ENCODE measurements around the gene UNC5C. TPM values are rescaled to one million over a fixed set of nuclear protein-coding genes. Genes with fewer than 3 reads are reported as not detected.
A peak's percentile ranks its signal among the peaks of the same experiment; 100 is the strongest.

The UNC5C gene
- total and polyA plus RNA-seq, 10 donors, result 0.43 to 15.7 (median 7.8) TPM

DNA sequence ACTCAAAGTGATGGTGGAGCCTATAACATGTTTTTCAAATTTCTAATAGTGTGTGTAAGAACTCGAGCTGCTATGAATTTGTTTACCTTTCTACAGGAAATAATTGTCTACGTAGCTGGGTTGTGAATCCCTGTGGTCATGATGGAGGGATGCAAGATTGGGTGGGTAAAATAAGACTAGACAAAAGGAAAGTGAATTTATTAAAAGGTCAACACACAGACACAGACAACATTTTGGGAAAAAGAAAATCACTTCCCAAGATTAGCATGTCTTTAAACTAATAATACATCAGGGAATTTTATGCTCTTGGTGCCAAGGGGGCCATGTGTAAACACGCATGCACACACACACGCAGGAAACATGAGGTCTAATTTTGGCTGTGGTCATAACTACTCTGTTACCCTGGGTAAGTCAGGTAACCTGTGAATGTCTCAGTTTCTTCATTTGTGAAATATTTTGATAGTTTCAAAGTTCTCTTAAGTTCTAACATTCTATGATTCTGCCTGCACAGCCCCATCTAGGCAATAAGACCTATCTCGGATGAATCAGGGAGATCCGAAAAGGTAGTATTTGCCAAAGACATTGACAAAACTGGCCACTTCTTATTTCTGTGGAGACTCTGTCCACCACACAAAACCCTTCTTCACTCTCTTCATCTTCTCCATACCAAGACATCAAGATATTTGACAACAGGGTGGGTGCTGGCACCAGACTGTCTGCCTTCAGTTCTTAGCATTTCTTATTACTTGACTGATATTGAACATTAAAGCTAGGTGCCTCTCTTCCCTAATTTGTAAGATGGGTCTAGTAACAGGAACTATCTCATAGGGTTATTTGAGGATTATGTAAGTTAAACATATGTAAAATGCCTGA lies 1.6 kb upstream of the UNC5C start:
- peaks cover 0 to 43% (median 19%) of the 10 kb centered on the region in 6 donors for H3K4me1 ChIP-seq
- intact Hi-C loops (cut with DNase I; ENCODE audit: low total_unique reads), result no loop called here
- no peaks in the 10 kb centered on the region for H3K9me3 ChIP-seq
- H3K27ac ChIP-seq, result peak overlapping the region; percentile 8 to 89 (median 82)
- TF ChIP-seq, protein P1, sequence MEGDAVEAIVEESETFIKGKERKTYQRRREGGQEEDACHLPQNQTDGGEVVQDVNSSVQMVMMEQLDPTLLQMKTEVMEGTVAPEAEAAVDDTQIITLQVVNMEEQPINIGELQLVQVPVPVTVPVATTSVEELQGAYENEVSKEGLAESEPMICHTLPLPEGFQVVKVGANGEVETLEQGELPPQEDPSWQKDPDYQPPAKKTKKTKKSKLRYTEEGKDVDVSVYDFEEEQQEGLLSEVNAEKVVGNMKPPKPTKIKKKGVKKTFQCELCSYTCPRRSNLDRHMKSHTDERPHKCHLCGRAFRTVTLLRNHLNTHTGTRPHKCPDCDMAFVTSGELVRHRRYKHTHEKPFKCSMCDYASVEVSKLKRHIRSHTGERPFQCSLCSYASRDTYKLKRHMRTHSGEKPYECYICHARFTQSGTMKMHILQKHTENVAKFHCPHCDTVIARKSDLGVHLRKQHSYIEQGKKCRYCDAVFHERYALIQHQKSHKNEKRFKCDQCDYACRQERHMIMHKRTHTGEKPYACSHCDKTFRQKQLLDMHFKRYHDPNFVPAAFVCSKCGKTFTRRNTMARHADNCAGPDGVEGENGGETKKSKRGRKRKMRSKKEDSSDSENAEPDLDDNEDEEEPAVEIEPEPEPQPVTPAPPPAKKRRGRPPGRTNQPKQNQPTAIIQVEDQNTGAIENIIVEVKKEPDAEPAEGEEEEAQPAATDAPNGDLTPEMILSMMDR (IDR thresholded peaks at IDR 0.05 in 8 of 11, conservative IDR thresholded peaks at IDR 0.05 in 3 of 11), result no peak
- TF ChIP-seq POLR2AphosphoS5 (IDR thresholded peaks at IDR 0.05) (no peak), POLR2A (IDR thresholded peaks at IDR 0.05) (no peak)
- WGBS, 5 donors, result 34 to 49% (median 41%) methylated on average over 6 of the region's 6 CpGs
- H3K27me3 ChIP-seq (replicated peaks in 1 of 7), result peaks cover 0 to 60% (median 14%) of the 10 kb centered on the region in 7 donors
- peak overlapping the region; percentile 37 to 73 (median 48) for H3K4me3 ChIP-seq
- no peaks in the 10 kb centered on the region for H3K36me3 ChIP-seq
- no peak for DNase-seq

DNA sequence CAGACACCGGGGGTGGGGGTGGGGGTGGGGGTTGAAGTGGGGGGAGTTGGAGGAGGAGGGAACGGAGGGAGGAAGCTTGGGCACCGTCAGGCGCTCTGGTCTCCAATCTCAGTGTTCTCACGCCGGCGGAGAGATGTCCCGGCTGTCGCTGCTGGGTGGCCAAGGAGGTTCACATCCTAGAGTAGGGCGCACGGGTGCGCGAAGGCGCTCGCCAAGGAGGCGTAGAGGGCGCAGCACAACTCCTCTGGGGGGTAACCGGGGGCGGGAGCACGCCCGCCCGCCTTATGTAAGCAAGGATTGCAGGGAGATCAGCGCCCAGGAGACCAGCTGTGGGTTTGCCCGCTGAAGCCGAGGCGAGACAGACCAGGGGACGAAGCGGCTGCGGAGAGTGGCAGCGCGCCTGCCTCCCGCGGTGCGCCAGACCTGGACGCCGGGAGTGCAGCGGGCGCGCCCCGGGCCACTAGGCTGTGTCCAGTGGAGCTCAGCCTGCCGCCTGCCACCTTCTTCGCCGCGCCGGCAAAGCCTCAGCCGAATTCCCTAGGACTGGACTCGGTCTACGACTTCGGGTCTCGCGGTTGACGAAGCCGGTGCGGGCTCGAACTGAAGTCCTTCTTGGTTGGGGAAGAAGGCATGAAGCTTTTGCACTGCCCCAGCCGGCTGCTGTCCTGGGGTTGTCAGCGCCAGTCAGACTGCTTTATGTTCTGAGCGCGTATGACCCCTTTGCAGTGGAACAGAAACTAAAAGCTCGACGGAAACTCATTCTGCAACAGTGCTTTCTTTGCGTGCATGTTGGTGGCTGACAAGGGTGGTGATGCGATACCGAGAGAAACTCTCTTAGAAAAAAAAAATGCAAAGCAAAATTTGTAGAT lies 707 bp upstream of the UNC5C start:
- H3K27me3 ChIP-seq (replicated peaks in 1 of 7), result peaks cover 0 to 60% (median 14%) of the 10 kb centered on the region in 7 donors
- H3K27ac ChIP-seq, result peak overlapping the region; percentile 61 to 89 (median 82)
- 0 to 14% (median 2%) methylated on average over 55 to 64 of the region's 64 CpGs for WGBS, 5 donors
- H3K9me3 ChIP-seq, result no peaks in the 10 kb centered on the region
- intact Hi-C loops (cut with DNase I; ENCODE audit: low total_unique reads), result no loop called here
- H3K36me3 ChIP-seq, result no peaks in the 10 kb centered on the region
- DNase-seq, result peak; percentile 82
- H3K4me1 ChIP-seq, result peaks cover 0 to 43% (median 19%) of the 10 kb centered on the region in 6 donors
- peak overlapping the region; percentile 37 to 73 (median 48) for H3K4me3 ChIP-seq
- no peak for TF ChIP-seq POLR2A (IDR thresholded peaks at IDR 0.05)
- TF ChIP-seq POLR2AphosphoS5 (IDR thresholded peaks at IDR 0.05), result peak in 2 of 3 donors; percentile 50 to 65
- TF ChIP-seq, protein P1 (IDR thresholded peaks at IDR 0.05 in 8 of 11, conservative IDR thresholded peaks at IDR 0.05 in 3 of 11), result no peak

DNA sequence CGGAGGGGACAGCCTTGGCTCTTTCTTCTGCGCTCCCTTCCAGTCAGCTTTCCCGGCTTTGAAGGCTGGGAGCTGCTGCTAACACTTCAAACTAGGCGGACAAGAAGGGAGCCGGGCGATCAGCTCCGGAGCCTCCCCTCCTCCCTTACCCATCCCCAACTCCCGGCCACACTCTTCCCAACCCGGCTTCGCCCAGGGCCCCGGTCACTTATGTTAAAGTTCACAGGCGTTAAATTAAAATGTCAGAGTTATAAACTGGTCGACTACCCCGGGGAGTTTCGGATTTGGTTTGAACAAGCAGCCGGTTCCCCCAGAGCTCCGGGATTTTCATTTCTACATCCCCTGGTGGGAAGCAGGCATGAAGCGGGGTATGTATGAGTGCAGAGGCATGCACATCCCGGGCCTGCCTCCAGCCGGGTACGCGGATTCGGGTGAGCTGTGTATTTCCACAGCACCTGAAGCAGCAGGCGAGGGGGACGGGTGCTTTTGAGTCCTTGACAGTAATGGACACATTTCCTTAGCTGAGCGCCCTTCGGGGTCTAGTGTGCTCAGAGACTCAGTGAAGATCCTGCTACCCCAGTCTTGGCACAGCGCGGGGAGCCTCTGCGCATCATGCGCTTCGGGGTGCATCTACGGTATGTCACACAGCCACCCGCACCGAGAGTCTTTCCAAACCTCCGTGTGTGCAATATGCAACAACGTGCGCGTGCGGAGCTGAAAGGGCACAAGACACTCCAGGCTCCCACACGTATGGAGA lies 880 bp downstream of the UNC5C start:
- 3 to 5% (median 4%) methylated on average over 34 to 41 of the region's 41 CpGs for WGBS, 5 donors
- DNase-seq, result no peak
- intact Hi-C loops (cut with DNase I; ENCODE audit: low total_unique reads), result no loop called here

More for the DNA sequence above, 880 bp downstream of the UNC5C start:
- Histone ChIP-seq H3K27me3 (replicated peaks in 1 of 7) (peaks cover 0 to 60% (median 14%) of the 10 kb centered on the region in 7 donors), H3K27ac (peak overlapping the region in 7 of 8 donors; percentile 81 to 89 (median 83)), H3K36me3 (no peaks in the 10 kb centered on the region), H3K4me1 (peaks cover 4 to 43% (median 19%) of the 10 kb centered on the region in 6 donors), H3K4me3 (peak overlapping the region; percentile 22 to 73 (median 48)), H3K9me3 (no peaks in the 10 kb centered on the region)
- TF ChIP-seq, protein P1 (IDR thresholded peaks at IDR 0.05 in 8 of 11, conservative IDR thresholded peaks at IDR 0.05 in 3 of 11), result no peak
- TF ChIP-seq POLR2AphosphoS5 (IDR thresholded peaks at IDR 0.05), result peak in 1 of 3 donors; percentile 2

Data from spleen (tissue), 11 donors.